Measurements from ENCODE around the gene STAG1. TPM values are rescaled to one million over a fixed set of nuclear protein-coding genes. Genes with fewer than 3 reads are reported as not detected.

Gene STAG1
- 7.2 and 12.2 TPM in 2 replicates for total RNA-seq

DNA sequence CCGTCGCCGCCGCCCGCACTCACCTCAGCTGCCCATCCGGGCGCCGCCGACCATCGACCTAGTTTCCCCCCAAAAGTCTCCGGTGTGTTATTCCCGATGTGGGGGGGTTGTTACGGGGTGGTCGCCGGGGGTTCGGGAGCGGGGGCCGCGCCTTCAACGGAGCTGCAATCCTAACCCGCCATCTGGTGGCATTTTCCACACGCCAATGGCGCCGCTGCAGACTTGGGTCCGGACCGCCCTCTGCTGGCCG lies at the start of gene STAG1:
Gene STAG1, minus strand, starts transcription at position 207 of the 250 bp plus-strand sequence. CDS start 121,480 bp downstream, outside the sequence.

Other genes with a start within 250 kb of the STAG1 start
- gene SLC35G2, start 66.7 kb upstream of the STAG1 start, total RNA-seq, result 1.3 and 3.4 TPM in 2 replicates
- gene NCK1, start 109.8 kb upstream of the STAG1 start, total RNA-seq, result 34.8 and 47.8 TPM in 2 replicates
- gene IL20RB, start 205.6 kb upstream of the STAG1 start, total RNA-seq, result 46.2 and 56.7 TPM in 2 replicates

All from airway epithelial cell (primary cell).